NCI-H526 (cell line): ENCODE measurements around the gene FSCN2.
A peak's percentile ranks its signal among the peaks of the same experiment; 100 is the strongest.

Experiments used
- DNase-seq, 2 experiments: peaks; one replicate each; lab custom pipeline; 2025; lab: John Stamatoyannopoulos, UW

FSCN2 gene

GRCh38 chr17:81556175-81556691 is 28.1 kb downstream of the FSCN2 start:
- DNase-seq = peak in 1 of 2 experiments; percentile 69

- peak; percentile 93 to 97 for DNase-seq
Observed at GRCh38 chr17:81556863-81557262, 28.7 kb downstream of the FSCN2 start.

- no peak for DNase-seq
Observed at GRCh38 chr17:81557276-81558114, 29.3 kb downstream of the FSCN2 start.

GRCh38 chr17:81558115-81558468 is 29.9 kb downstream of the FSCN2 start:
- no peak for DNase-seq

GRCh38 chr17:81558941-81559806 is 31.0 kb downstream of the FSCN2 start:
- DNase-seq = no peak

GRCh38 chr17:81561494-81561885 is 33.3 kb downstream of the FSCN2 start:
- DNase-seq = no peak

GRCh38 chr17:81563861-81564586 is 35.8 kb downstream of the FSCN2 start:
- DNase-seq = no peak

GRCh38 chr17:81564778-81565177 is 36.6 kb downstream of the FSCN2 start:
- no peak for DNase-seq

- DNase-seq = no peak
Observed at GRCh38 chr17:81565231-81565630, 37.1 kb downstream of the FSCN2 start.

GRCh38 chr17:81566461-81567126 is 38.4 kb downstream of the FSCN2 start:
- no peak for DNase-seq

GRCh38 chr17:81567191-81567590 is 39.0 kb downstream of the FSCN2 start:
- no peak for DNase-seq

- no peak for DNase-seq
Observed at GRCh38 chr17:81568416-81568815, 40.2 kb downstream of the FSCN2 start.

GRCh38 chr17:81569986-81570514 is 41.9 kb downstream of the FSCN2 start:
- DNase-seq = no peak

- DNase-seq = no peak
Observed at GRCh38 chr17:81570964-81571363, 42.8 kb downstream of the FSCN2 start.

- no peak for DNase-seq
Observed at GRCh38 chr17:81572563-81573168, 44.5 kb downstream of the FSCN2 start.

GRCh38 chr17:81573794-81574642 is 45.8 kb downstream of the FSCN2 start:
- no peak for DNase-seq

GRCh38 chr17:81574643-81574956 is 46.4 kb downstream of the FSCN2 start:
- no peak for DNase-seq

- DNase-seq = no peak
Observed at GRCh38 chr17:81575836-81576235, 47.7 kb downstream of the FSCN2 start.

- no peak for DNase-seq
Observed at GRCh38 chr17:81576621-81577277, 48.6 kb downstream of the FSCN2 start.
